A549 (cell line): ENCODE results near the gene B4GALT2. TPM values are rescaled to one million over a fixed set of nuclear protein-coding genes. Genes with fewer than 3 reads are reported as not detected.

Source experiments
- ATAC-seq, 2 experiments: fragments of 200-7000 bp in 1 of 2; fragments of >200 bp in 1 of 2; cut with Nextera tagmentation in 1 of 2; cut with Tn5 transposase in 1 of 2; 3 replicates each; pipeline versions ENCODE4 v1.8.0 to v1.9.1; 2018 to 2020; ENCODE audit warnings: mild to moderate bottlenecking in 1 of 2, moderate library complexity in 1 of 2
- CTCF ChIA-PET: fragments of 300-600 bp; sonication (Branson Sonifier 250); formaldehyde crosslinking; extraction: SDS; loops from one replicate; lab custom pipeline; 2021; ENCODE audit warnings: antibody characterized with exemption, inconsistent platforms; lab: Yijun Ruan, JAX
- POLR2A ChIA-PET: fragments of 350-600 bp; formaldehyde crosslinking; extraction: SDS; loops from one replicate; lab custom pipeline; 2021; ENCODE audit warnings: antibody characterized with exemption, inconsistent platforms; lab: Yijun Ruan, JAX
- DNase-seq, 2 experiments: peaks; one replicate each; pipeline versions ENCODE4 v3.0.0 to v3.0.0-alpha.2; 2011 to 2016; ENCODE audit warnings: low read depth in 1 of 2, low spot score in 1 of 2
- FAIRE-seq: peaks from 2 replicates; lab custom pipeline; 2011; peaks lifted over from hg19 to GRCh38; lab: Jason Lieb, UNC
- H3K27ac ChIP-seq, 2 experiments: fragments of >200 bp; sonication (Bioruptor Twin); formaldehyde crosslinking; 3 replicates each; pipeline ENCODE4 v1.5.1; 2016 to 2017
- H3K4me1 ChIP-seq: fragments of >200 bp; sonication (Bioruptor Twin); formaldehyde crosslinking; 3 replicates; pipeline ENCODE4 v1.6.1; 2016
- H3K4me2 ChIP-seq: fragments of >200 bp; sonication (Bioruptor Twin); formaldehyde crosslinking; 3 replicates; pipeline ENCODE4 v1.6.1; 2016
- H3K4me3 ChIP-seq: fragments of >200 bp; sonication (Bioruptor Twin); formaldehyde crosslinking; 3 replicates; pipeline ENCODE4 v1.5.1; 2016
- H3K9me3 ChIP-seq: fragments of >200 bp; sonication (Bioruptor Twin); formaldehyde crosslinking; 3 replicates; pipeline ENCODE4 v1.6.1; 2016
- CBX8 ChIP-seq: fragments of 200-600 bp; sonication (generic); IDR thresholded peaks from 2 replicates; pipeline ENCODE4 v1.6.1; 2016
- CEBPB ChIP-seq, 2 experiments: fragments of >200 bp in 1 of 2; sonication (Bioruptor Twin) in 1 of 2; formaldehyde crosslinking in 1 of 2; IDR thresholded peaks; 2 replicates each; pipeline ENCODE4 v1.6.1; 2012 to 2016
- CHD2 ChIP-seq: fragments of 150-350 bp; IDR thresholded peaks from 2 replicates; pipeline ENCODE4 v1.6.1; 2014; ENCODE audit warnings: low read length; ENCODE audit not compliant: partially characterized antibody
- EHMT2 ChIP-seq: fragments of 200-600 bp; sonication (generic); IDR thresholded peaks from 2 replicates; pipeline ENCODE4 v1.6.1; 2016; ENCODE audit warnings: antibody characterized with exemption, low read depth, mild to moderate bottlenecking, moderate library complexity
- EP300 ChIP-seq, 2 experiments: fragments of >200 bp; sonication (Bioruptor Twin); formaldehyde crosslinking; IDR thresholded peaks; 2 replicates in 1 of 2; 3 replicates in 1 of 2; pipeline ENCODE4 v1.6.1; 2016 to 2017
- ESRRA ChIP-seq: fragments of 150-350 bp; IDR thresholded peaks from 2 replicates; pipeline ENCODE4 v1.6.1; 2014; ENCODE audit warnings: mild to moderate bottlenecking, low read length, borderline replicate concordance
- FOSB ChIP-seq: fragments of 250-450 bp; sonication (Bioruptor Pico); IDR thresholded peaks from 2 replicates; pipeline ENCODE4 v1.5.0; 2020; ENCODE audit warnings: mild to moderate bottlenecking, moderate library complexity
- FOXS1 ChIP-seq: fragments of 250-450 bp; sonication (Bioruptor Pico); IDR thresholded peaks from 2 replicates; pipeline ENCODE4 v1.5.0; 2020; ENCODE audit warnings: mild to moderate bottlenecking, moderate library complexity
- GATA3 ChIP-seq: IDR thresholded peaks from 2 replicates; pipeline ENCODE4 v1.6.1; 2012; ENCODE audit warnings: borderline replicate concordance
- HDAC2 ChIP-seq: fragments of 200-600 bp; sonication (generic); IDR thresholded peaks from 2 replicates; pipeline ENCODE4 v1.6.1; 2016
- HOXA7 ChIP-seq: fragments of 250-450 bp; sonication (Bioruptor Pico); IDR thresholded peaks from 2 replicates; pipeline ENCODE4 v1.5.0; 2020; ENCODE audit warnings: mild to moderate bottlenecking, moderate library complexity
- HOXB13 ChIP-seq: fragments of 250-450 bp; sonication (Bioruptor Pico); IDR thresholded peaks from 2 replicates; pipeline ENCODE4 v1.5.0; 2020; ENCODE audit warnings: low read depth, mild to moderate bottlenecking, moderate library complexity
- MAFK ChIP-seq: fragments of 450-650 bp; IDR thresholded peaks from 2 replicates; pipeline ENCODE4 v1.6.1; 2014; ENCODE audit not compliant: partially characterized antibody
- PHF8 ChIP-seq: fragments of 200-600 bp; sonication (generic); IDR thresholded peaks from 2 replicates; pipeline ENCODE4 v1.6.1; 2016; ENCODE audit warnings: low read depth, mild to moderate bottlenecking, antibody characterized with exemption, moderate library complexity, borderline replicate concordance
- RCOR1 ChIP-seq: fragments of 150-350 bp; IDR thresholded peaks from 2 replicates; pipeline ENCODE4 v1.6.1; 2014; ENCODE audit warnings: antibody characterized with exemption, low read length, low read depth
- RNF2 ChIP-seq: fragments of 200-600 bp; sonication (generic); IDR thresholded peaks from 2 replicates; pipeline ENCODE4 v1.6.1; 2016; ENCODE audit warnings: low read depth, mild to moderate bottlenecking, antibody characterized with exemption, moderate library complexity, borderline replicate concordance
- ZSCAN20 ChIP-seq: fragments of 250-450 bp; sonication (Bioruptor Pico); IDR thresholded peaks from 2 replicates; pipeline ENCODE4 v1.8.0; 2022; ENCODE audit warnings: mild to moderate bottlenecking, moderate library complexity
- WGBS: methylation state at CpG from one replicate; pipeline ENCODE4 v1.1.6; 2017; ENCODE audit errors: missing lambda C conversion rate; 5-methylcytosine and 5-hydroxymethylcytosine counted together
- polyA plus RNA-seq, 4 experiments: library from polyadenylated mRNA; depleted of rRNA in 3 of 4; stranded (reverse); fragments of >200 nt; fragmentation: RNase III in 1 of 4; extraction: RNeasy Plus Mini Kit Qiagen cat#74134 plus additional on column Dnase treatment in 1 of 4; gene quantifications; 2 replicates in 3 of 4; 3 replicates in 1 of 4; pipeline ENCODE4 v1.2.3, GENCODE V29; 2011 to 2017
- TF ChIP-seq, protein P1 (sequence below): fragments of >200 bp; sonication (Bioruptor Twin); formaldehyde crosslinking; IDR thresholded peaks from 2 replicates; pipeline ENCODE4 v1.6.1; 2016
- TF ChIP-seq, protein P2 (sequence below): IDR thresholded peaks from 2 replicates; pipeline ENCODE4 v1.6.1; 2012
- TF ChIP-seq, protein P3 (sequence below): IDR thresholded peaks from 2 replicates; pipeline ENCODE4 v1.6.1; 2012; ENCODE audit warnings: low read depth, borderline replicate concordance
- TF ChIP-seq, protein P4 (sequence below): fragments of 200-600 bp; sonication (generic); IDR thresholded peaks from 2 replicates; pipeline ENCODE4 v1.6.1; 2016; ENCODE audit warnings: antibody characterized with exemption, mild to moderate bottlenecking, moderate library complexity

B4GALT2 gene
- polyA plus RNA-seq, 2 of the 4 experiments (the other 2 are of a cell fraction), result 19.0 to 35.8 TPM

DNA sequence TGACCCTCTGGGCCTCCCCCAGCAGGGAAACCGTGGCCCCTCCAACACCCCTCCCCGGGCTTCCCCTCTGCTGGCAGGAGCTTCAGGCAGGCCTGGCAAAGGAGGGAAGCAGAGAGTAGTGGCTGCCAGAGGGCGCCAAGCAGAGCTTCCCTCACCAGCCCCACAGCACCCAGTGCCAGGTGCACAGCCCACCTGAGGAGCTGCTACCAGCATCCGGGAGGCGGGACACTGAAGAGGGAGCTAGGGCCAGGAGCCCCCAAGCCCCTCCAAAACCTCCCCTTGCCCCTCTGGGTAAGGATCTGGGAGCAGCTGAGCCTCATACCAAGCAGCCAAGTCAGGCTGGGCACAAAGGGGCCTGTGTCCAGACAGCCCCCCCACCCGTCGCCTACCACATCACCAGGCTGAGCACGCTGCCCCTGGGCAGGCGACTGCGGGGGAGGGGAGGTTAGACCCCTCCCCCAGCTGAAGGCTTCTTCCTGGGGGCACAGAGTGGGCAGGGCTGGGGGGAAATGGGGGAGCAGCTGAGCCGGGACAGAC, 32.0 kb downstream of the B4GALT2 start:
- DNase-seq (no peak), FAIRE-seq (no peak), ATAC-seq (peak in 1 of 2 experiments; percentile 40; a peak in 1 of 6 replicates)
- peaks cover 4% of the 10 kb centered on the region; the same call in 1 of the 3 replicates for H3K4me1 ChIP-seq
- H3K4me2 ChIP-seq, result no peak overlapping the region
- no peak overlapping the region for H3K4me3 ChIP-seq
- POLR2A ChIA-PET, result no interaction called here
- CTCF ChIA-PET, result interaction anchor here (1.1 to 2.3 kb wide), 5 partner anchors 13 to 37 kb away, joined by 4 to 14 read pairs (median 7); no protein-coding TSS in a partner anchor
- H3K27ac ChIP-seq, result no peak overlapping the region
- WGBS, result 100% methylated on average over 1 of the region's 11 CpGs
- no peaks in the 10 kb centered on the region for H3K9me3 ChIP-seq
- no peak for TF ChIP-seq RCOR1
- TF ChIP-seq ESRRA, result no peak
- TF ChIP-seq RNF2, result no peak
- no peak for TF ChIP-seq EP300 (IDR thresholded peaks at IDR 0.05)
- no peak for TF ChIP-seq GATA3
- no peak for TF ChIP-seq CBX8
- no peak for TF ChIP-seq EHMT2
- TF ChIP-seq HDAC2, result no peak
- no peak for TF ChIP-seq FOSB (CRISPR knock-in tag)
- TF ChIP-seq HOXB13 (CRISPR knock-in tag), result no peak
- TF ChIP-seq ZSCAN20 (CRISPR knock-in tag), result no peak
- TF ChIP-seq FOXS1 (CRISPR knock-in tag), result no peak
- TF ChIP-seq, protein P1, sequence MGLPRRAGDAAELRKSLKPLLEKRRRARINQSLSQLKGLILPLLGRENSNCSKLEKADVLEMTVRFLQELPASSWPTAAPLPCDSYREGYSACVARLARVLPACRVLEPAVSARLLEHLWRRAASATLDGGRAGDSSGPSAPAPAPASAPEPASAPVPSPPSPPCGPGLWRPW, result no peak

DNA sequence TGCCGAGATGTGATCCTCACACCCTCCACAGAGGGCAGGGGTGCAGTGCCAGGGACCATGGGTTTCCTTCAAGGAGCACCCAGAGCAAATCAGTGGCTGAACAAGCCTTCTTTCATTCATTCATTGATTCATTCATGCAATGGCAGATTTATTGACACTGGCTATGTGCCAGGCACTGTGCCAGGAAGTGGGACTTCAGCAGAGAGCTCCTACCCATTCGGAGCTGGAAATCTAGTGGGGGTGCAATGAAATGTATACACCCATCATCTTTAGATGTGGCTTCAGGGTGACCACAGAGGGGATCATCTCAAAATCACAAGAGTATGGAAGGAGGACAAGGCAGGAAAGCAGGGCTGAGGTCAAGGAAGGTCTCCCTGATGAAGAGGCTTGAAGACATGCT, 33.4 kb downstream of the B4GALT2 start:
- POLR2A ChIA-PET, result no interaction called here
- WGBS, result 67% methylated on average over 1 of the region's 2 CpGs
- no peak for FAIRE-seq

More for the DNA sequence above, 33.4 kb downstream of the B4GALT2 start:
- DNase-seq (no peak), ATAC-seq (no peak)
- CTCF ChIA-PET, result interaction anchor here (3.2 kb wide), 1 partner anchor 35 kb away, joined by 15 read pairs; no protein-coding TSS in a partner anchor
- Histone ChIP-seq H3K9me3 (no peaks in the 10 kb centered on the region), H3K4me1 (0 out of 3 replicates have a peak, but pooled peaks cover 3% of the 10 kb centered on the region), H3K4me2 (no peak overlapping the region), H3K27ac (no peak overlapping the region), H3K4me3 (no peak overlapping the region)
- TF ChIP-seq PHF8, result no peak
- TF ChIP-seq, protein P2, sequence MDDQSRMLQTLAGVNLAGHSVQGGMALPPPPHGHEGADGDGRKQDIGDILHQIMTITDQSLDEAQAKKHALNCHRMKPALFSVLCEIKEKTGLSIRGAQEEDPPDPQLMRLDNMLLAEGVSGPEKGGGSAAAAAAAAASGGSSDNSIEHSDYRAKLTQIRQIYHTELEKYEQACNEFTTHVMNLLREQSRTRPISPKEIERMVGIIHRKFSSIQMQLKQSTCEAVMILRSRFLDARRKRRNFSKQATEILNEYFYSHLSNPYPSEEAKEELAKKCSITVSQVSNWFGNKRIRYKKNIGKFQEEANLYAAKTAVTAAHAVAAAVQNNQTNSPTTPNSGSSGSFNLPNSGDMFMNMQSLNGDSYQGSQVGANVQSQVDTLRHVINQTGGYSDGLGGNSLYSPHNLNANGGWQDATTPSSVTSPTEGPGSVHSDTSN, result no peak
- TF ChIP-seq, protein P3, sequence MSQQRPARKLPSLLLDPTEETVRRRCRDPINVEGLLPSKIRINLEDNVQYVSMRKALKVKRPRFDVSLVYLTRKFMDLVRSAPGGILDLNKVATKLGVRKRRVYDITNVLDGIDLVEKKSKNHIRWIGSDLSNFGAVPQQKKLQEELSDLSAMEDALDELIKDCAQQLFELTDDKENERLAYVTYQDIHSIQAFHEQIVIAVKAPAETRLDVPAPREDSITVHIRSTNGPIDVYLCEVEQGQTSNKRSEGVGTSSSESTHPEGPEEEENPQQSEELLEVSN, result no peak
- no peak for TF ChIP-seq MAFK
- TF ChIP-seq HOXA7 (CRISPR knock-in tag), result no peak
- TF ChIP-seq RCOR1, result no peak
- no peak for TF ChIP-seq CEBPB (IDR thresholded peaks at IDR 0.05)
- no peak for TF ChIP-seq CHD2
- no peak for TF ChIP-seq FOSB (CRISPR knock-in tag)
- TF ChIP-seq, protein P1, result no peak
- TF ChIP-seq, protein P4, sequence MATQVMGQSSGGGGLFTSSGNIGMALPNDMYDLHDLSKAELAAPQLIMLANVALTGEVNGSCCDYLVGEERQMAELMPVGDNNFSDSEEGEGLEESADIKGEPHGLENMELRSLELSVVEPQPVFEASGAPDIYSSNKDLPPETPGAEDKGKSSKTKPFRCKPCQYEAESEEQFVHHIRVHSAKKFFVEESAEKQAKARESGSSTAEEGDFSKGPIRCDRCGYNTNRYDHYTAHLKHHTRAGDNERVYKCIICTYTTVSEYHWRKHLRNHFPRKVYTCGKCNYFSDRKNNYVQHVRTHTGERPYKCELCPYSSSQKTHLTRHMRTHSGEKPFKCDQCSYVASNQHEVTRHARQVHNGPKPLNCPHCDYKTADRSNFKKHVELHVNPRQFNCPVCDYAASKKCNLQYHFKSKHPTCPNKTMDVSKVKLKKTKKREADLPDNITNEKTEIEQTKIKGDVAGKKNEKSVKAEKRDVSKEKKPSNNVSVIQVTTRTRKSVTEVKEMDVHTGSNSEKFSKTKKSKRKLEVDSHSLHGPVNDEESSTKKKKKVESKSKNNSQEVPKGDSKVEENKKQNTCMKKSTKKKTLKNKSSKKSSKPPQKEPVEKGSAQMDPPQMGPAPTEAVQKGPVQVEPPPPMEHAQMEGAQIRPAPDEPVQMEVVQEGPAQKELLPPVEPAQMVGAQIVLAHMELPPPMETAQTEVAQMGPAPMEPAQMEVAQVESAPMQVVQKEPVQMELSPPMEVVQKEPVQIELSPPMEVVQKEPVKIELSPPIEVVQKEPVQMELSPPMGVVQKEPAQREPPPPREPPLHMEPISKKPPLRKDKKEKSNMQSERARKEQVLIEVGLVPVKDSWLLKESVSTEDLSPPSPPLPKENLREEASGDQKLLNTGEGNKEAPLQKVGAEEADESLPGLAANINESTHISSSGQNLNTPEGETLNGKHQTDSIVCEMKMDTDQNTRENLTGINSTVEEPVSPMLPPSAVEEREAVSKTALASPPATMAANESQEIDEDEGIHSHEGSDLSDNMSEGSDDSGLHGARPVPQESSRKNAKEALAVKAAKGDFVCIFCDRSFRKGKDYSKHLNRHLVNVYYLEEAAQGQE, result no peak
